CD4-positive, alpha-beta T cell treated with Interleukin-21 for 1 hour (primary cell): Measurements from ENCODE around the gene SNAI3.

Experiments used
- DNase-seq: peaks from one replicate; pipeline ENCODE4 v3.0.0-alpha.2; 2020

The SNAI3 gene

DNA sequence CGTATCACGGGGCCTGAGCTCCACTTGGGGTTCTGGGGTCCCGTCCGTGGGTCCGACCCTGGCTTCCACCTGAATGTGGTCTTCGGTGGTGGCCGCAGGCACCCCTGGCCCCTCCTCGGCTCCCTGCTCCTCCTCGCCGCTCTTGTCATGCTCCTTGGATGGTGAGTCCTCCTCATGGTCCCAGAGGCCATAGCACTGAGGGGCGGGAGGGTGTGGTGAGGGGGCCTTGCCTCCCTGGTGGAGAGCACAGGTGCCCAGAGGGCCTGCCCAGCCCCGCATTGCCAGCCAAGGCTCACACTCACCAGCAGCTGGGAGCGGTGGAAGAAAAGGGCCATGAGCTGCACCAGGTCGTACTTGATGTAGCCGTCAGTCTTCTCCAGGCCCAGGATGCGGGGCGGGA lies 34.9 kb upstream of the SNAI3 start:
- no peak for DNase-seq

DNA sequence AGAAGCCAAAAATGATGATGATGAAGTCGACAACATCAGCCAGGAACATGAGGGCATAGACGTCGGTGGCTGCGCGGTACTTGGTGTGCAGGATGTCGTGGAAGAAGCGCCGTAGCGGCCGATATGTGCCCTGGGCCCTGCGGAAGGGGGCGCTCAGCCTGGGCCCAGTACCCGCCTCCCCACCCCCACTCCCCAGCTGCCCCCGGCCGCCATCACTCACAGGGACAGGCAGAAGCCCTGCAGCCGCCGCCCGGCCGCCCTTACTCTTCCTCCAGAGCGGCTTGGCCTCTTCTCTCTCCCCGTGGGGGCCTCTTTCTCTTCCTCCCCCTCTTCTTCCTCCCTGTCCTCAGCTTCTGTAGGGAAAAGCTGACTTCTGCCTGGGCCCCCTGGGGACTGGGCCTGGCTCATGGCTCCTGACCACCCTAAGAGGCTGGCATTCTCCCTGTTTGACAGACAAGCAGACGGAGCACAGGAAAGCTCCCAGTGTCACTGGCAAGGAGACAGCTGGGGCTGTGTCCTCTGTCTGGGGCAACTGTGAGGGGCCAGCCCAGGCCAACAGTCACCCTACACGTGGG lies 34.2 kb upstream of the SNAI3 start:
- DNase-seq, result no peak

DNA sequence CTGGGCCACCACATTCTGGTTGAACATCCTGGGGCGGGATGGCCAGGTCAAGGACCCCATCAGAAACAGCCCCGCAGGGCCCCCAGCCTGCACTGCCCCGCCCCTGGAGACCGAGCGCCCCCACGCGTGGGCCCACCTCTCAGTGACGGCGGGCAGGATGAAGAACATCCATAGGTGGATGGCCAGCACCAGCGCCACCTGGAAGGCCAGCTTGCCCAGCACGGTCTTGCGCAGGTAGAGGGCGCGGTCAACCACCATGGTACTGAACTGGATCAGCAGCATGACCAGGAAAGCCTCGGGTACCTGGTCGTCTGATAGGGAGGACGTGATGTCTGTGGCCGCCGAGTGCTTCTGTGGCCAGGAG lies 33.6 kb upstream of the SNAI3 start:
- no peak for DNase-seq

DNA sequence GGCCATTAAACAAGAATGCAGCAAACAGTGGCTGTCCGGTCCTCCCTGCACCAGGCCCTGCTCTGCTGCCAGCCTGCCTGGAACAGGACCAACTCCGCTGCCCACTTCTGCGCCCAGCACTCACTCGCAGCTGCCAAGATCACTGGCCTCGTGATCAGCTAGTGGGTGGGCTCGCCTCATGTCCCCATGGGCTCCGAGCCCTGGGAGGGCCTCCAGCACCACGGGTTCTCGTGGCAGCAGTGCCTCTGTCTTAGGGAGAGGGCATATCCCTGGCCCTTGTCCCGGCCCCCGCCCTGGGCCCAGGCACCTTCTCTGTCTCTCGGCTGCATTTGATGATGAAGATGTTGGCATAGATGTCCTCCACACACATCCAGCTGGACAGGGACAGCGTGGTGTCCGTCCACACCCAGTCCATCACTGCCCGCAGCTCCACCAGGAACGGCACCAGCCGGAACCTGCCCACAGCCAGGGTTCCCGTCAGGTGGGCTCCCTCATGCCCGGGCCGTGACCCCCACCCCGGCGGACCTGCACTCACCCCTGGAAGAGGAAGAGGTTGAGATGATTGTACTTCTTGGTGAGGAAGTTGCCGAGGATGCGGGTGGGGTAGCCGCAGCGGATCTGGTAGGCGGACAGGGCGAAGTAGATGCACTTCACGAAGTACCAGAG lies 33.1 kb upstream of the SNAI3 start:
- DNase-seq, result no peak

DNA sequence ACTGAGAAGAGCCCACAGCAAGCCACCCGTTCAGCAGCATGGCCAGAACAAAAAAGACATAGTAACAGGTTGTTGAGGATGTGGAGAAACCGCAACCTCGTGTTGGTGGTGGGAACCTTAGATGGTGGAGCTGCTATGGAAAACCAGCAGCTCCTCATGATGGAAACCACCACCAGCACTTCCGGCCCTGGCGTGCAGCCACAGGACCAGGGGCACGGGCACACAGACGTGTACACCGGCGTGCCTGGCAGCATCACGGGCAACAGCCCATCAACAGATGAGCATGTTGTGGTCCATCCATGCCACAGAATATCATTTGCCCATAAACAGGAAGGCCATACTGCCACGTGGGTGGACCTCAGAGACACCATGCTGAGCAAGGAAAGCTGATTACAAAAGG lies 31.9 kb upstream of the SNAI3 start:
- no peak for DNase-seq

DNA sequence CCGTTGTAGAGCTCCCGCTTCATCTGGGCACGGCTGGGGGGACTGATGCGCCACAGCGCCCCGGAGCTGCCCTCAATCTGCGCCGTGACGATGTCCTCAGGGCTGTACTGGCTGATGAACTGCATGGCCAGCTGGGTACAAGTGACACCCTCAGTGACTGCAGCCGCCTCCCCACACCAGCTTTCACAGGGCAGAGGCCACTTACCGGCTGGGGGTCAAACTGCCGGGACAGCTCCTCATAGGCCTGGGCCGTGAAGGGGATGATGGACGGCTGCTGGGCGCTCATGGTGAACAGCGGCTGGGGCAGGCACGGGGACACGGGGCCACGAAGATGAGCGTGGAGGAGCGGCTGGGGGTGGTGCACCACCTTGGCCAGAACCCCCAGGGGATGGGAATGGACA lies 30.3 kb upstream of the SNAI3 start:
- DNase-seq, result no peak

DNA sequence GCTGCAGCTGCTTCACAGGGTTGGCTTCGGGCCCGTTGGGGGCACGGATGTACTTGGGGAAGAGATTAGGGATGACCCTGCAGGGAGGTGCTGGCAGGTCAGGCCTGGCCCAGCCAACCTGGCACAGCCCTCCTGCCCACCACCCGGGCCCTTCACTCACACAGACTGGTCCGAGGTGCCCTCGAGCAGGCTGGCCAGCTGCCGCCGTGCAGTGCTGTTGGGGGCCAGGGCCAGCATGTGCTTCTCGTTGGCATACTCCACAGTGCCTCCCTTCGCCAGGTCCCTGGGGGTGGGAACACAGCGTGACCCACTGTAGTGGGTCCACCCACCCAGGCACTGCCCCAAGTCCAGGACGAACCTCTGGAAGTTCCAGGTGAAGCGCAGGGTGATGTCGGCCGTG lies 29.9 kb upstream of the SNAI3 start:
- no peak for DNase-seq

DNA sequence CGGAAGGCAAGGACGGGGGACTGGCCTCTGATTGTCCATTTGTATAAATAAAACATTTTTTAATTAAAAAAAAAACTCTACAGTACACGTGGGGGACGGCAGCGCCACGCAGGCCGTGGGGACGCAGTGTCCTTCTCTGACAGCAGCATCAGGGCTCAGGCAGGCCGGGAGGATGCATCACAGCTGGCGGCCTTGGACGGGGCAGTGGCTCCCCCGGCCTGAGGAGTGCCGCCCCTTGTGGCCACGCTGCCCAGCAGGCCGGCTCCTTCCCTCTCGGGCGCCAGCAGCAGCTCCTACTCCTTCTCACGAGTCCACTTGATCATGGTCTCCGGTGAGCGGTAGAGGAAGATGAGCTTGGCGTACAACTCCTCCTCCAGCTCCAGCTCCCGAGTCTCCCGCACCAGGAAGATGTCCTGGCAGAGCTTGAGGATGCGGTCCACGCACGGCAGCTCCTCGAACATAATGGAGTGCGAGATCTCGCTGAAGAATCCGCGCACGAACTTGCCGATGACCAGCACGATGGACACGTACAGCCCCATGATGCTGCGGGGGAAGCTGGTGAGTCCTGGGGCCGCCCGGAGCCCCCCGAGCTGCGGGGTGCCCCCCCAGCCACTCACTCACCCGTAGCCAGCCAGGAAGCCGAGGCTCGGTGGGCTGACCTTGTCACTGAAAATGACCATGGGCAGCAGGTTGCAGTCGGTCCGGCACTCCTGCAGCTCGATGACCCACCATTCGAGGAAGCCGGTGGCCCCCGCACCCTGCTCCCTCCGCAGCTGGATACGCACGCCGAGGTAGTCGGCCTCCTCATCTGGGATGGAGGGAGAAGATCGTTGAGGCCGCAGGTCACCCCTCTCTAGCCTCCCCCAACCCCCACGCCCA lies 29.2 kb upstream of the SNAI3 start:
- DNase-seq, result no peak

DNA sequence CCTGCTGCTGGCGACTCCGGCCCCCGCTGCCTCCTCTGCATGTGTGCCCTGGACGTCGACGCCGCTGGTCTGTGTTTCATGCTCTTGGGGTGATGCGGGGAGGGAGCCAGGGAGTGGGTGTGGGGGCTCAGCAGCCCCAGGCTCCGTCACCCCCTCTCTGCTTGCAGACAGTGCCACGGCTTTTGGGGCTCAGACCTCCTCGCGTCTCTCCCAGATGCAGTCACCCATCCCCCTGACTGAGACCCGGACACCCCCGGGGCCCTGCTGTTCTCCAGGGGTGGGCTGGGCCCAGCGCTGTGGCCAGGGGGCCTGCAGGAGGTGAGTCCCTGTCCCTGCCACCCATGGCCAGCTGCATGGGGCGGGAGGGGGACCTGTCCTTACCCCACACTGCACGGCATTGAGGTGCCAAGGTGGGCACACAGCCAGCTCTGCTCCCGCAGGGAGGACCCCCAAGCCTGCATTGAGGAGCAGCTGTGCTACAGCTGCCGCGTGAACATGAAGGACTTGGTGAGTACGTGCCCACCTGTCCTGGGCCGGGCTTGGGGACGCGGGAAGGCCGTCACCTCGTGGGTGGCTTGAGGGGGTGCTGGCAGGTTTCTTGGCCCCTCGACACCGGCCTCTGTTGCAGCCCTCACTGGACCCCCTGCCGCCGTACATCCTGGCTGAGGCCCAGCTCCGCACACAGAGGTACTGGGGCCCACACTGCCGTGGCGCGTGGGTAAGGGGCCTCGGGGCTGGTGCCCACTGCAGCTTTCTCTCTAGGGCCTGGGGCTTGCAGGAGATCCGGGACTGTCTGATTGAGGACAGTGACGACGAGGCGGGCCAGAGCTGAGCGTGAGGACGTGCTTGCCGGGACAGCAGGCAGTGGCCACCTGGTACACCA lies 28.4 kb upstream of the SNAI3 start:
- DNase-seq, result no peak

DNA sequence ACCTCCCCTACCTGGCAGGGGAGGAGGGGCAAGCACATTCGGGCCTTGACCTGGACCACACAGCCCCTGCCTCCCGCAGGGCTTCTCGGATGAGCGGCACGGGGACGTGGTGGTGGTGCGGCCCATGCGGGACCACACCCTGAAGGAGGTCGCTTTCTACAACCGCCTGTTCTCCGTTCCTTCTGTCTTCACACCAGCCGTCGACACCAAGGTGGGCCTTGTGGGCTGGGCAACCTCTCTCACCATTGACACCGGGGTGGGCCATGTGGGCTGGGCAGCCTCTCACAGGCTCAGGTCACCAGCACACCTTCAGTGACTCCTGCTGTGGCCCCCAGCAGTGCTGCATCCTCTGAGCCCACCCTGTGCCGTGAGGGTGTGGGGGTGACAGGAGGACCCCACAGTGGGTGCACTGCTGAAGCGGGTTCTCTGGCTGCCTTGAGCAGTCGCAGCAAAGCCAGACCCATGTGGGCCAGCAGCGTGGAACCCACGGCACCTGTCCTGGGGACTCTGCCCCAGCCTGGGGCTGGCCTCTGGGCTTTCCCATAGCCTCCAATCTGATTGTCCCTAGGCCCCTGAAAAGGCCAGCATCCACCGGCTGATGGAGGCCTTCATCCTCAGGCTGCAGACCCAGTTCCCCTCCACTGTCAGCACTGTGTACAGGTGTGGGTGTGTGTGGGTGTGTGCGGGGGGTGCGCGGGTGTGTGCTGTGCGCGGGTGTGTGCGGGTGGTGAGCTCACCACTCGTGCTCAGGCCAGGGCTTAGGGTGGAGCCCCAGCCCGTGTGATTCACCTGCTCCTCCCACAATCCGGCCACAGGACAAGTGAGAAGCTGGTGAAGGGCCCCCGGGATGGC lies 27.5 kb upstream of the SNAI3 start:
- no peak for DNase-seq

DNA sequence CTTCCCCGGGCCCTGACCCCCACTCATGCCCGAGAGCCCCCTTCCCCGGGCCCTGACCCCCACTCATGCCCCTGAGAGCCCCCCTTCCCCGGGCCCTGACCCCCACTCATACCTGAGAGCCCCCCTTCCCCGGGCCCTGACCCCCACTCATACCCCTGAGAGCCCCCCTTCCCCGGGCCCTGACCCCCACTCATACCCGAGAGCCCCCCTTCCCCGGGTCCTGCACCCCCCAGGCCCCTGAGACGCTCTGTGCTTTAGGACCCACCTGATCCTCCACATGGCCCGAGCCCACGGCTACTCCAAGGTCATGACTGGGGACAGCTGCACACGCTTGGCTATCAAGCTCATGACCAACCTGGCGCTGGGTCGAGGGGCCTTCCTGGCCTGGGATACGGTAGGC lies 26.7 kb upstream of the SNAI3 start:
- DNase-seq, result no peak

DNA sequence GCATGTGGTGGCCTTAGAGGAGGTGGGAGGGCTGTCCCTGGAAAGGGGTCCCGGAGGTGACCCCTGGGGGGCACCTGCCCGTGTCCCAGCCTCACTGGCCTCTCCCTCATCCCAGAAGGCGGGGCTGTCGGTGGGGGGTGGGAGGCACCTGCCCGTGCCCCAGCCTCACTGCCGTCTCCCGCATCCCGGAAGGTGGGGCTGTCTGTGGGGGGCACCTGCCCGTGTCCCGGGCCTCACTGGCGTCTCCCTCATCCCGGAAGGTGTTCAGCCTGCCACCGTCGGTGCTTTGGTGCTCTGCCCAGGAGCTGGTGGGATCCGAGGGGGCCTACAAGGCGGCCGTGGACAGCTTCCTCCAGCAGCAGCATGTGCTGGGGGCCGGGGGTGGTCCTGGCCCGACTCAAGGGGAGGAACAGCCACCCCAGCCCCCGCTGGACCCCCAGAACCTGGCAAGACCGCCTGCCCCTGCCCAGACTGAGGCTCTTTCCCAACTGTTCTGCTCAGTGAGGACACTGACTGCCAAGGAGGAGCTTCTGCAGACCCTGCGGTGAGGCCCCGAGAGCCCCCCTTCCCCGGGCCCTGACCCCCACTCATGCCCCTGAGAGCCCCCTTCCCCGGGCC lies 26.2 kb upstream of the SNAI3 start:
- DNase-seq, result no peak

DNA sequence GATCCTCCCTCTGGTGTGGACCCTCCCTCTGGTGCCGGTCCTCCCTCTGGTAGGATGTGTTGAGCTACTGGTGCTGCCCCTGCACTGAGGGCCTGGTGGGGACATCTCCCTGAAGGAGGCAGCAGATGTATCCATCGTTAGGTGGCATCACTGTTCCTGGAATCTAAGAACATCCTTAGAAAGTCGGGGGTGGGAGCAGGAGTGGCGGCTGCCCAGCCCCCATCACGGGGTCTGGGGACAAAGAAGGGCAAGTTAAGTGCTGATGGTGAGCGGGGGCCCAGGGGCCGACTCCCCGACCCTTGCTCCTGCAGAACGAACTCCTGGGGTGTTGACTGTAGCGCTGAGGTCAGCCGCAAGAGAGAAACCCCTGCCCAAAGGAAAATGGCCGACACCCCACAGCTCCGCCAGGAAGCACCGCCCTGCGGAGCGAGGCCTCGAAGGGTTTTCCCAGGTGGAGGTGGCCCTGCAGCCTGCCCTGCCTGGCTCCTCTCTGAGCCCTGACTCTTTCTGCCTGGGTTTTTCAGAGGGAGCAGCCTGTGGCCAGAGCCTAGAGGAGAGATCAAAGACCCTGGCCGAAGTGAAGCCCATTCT lies 25.5 kb upstream of the SNAI3 start:
- no peak for DNase-seq

DNA sequence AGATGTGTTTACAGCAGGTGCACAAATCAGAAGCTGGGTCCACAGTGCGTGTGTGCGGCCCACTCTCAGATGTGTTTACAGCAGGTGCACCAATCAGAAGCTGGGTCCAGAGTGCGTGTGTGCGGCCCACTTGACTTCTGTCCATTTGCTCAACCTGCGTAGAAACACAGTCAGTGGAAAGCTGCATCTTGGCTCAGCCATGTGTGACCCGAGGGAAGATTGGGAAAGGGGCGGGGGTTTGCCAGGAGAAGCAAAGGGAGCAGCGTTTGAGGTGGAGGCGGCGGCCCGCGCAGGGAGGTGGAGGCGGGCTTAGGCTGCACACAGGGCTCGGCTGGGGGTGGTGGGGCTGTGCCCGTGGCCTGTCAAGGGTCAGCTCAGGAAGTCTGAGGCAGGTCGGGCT lies 24.2 kb upstream of the SNAI3 start:
- DNase-seq, result no peak

DNA sequence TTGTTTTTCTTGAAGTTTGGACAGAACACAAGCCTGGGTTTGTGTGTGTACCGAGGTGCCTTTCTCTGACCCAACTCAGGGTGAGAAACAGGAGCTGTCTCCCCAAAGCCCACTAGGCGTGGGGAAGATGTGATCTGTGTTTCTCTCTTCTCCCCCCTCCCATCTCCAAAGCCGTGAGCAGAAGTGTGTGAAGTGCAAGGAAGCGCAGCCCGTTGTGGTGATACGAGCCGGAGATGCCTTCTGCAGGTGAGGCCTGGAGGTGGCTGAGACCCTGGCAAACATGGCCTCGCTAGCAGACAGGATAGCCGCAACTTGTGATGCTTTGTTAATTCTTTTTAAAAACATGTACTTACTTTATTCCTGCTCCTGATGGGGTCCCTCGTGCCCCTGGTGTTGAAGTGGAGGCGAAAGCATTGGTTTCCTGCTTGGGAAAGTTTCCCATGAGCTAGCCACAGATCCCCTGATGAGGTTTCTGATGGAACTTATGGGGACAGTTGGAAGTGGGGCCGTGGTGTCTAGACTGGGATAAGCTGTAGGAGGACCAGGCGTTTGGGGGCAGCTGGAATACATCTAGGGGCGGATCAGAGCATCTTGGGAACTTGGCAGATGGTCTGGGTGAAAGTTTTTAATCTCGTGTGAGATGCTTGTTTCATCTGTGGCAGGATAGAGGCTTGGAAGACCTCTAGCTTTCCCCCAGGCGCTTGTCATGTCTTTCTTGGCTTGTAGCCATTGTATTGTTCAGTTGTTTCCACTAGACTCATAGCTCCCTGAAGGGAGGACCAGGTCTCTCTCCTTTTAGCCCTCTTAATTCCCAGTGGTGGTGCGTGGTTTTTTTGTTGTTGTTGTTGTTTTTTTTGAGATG lies 20.9 kb upstream of the SNAI3 start:
- DNase-seq, result no peak

DNA sequence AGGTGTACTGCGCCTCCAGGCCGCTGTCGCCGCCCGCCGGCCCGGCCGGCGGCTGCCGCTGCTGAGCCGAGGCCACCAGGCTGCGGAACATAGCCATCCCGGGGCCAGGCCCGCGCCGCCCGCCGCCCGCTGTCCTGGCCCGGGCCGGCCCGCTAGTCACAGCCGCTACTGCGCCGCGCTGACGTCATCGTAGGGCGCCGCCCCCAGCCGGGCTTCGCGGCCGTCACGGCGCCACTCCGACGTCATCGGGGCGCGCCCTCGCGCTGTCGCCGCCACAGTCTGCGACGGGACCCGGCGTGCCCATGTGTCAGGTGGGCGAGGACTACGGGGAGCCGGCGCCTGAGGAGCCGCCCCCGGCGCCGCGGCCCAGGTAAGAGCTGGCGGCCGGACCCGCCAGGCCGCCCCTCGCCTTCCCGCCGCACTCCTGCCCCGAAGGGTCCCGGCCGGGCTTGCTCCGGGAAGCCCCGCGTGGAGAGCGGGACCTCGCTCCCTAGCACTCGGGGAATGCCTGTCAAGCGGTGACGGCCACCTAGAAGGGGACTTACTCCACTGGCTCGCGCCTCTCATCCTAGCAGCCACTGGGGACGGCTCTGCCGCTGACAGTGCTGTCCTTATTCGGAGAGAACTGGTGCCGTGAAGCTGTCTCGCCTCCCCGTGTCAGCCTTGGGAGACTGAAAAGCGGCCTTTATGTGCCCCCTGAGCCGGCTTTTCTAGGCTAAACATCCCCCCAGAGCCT lies 20.1 kb upstream of the SNAI3 start, which contains the start of the genes CTU2 and RNF166:
TSS of gene CTU2 (plus strand) at position 275 of the 736 bp plus-strand sequence. CDS start at position 303, 28 bp downstream.
TSS of gene RNF166 (minus strand) at position 180 of the 736 bp plus-strand sequence. CDS start at position 97, 83 bp downstream.
- DNase-seq, result peak; percentile 90

DNA sequence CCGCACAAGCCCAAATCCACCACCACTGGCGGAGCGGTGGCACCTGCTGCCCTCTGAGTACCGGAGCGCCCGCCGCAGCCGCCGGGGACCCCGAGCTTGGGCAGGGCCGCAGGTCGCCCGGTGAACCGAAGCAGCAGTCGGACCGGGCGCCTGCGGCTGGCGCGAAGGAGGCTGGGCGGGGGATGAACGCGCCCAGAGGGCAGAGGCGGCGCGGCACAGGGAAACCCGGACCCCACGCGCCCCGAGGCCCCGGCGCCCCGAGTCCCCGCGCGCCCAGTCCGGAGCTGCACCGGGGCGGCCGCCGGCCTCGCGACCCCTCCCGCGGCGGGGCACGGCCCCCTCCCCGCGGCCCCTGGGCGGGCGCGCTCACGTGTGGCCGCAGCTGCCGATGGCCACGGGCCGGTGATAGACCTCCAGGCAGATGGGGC lies 19.5 kb upstream of the SNAI3 start:
- DNase-seq, result no peak

DNA sequence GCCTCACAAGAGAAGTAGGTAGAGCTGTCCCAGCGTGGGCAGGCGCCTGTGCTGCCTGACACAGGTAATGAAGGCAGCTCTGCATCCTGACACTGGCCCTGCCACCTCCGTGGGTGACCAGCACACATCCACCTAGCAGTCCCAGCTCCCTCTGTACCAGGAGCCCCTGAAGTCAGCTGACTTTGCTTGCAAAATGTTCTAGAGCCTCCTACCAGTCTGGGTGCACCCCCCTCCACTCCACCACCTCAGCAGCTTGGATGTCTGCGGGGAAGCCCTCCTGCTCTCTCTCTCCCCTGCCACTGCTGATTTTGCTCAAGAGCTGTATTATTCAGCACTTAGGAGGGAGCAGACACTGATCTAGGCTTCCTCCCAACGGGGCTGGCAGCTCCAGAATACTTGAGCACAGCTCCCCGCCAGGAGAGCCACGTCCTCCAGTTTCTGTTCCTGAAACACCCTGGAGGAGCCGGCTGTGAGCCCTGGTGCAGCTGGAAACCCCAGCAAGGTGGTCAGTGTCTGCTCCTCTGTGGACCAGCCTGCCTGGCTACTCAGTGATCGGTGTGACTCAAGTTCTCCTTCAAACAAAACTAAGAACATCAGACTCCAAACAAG lies 18.9 kb upstream of the SNAI3 start:
- DNase-seq, result peak; percentile 48
